Islet precursor cell (in vitro differentiated cells): ENCODE data around the gene COL6A6.

Experiments
- DNase-seq: peaks from one replicate; pipeline ENCODE4 v3.0.0-alpha.2; 2018

COL6A6 gene, protein sequence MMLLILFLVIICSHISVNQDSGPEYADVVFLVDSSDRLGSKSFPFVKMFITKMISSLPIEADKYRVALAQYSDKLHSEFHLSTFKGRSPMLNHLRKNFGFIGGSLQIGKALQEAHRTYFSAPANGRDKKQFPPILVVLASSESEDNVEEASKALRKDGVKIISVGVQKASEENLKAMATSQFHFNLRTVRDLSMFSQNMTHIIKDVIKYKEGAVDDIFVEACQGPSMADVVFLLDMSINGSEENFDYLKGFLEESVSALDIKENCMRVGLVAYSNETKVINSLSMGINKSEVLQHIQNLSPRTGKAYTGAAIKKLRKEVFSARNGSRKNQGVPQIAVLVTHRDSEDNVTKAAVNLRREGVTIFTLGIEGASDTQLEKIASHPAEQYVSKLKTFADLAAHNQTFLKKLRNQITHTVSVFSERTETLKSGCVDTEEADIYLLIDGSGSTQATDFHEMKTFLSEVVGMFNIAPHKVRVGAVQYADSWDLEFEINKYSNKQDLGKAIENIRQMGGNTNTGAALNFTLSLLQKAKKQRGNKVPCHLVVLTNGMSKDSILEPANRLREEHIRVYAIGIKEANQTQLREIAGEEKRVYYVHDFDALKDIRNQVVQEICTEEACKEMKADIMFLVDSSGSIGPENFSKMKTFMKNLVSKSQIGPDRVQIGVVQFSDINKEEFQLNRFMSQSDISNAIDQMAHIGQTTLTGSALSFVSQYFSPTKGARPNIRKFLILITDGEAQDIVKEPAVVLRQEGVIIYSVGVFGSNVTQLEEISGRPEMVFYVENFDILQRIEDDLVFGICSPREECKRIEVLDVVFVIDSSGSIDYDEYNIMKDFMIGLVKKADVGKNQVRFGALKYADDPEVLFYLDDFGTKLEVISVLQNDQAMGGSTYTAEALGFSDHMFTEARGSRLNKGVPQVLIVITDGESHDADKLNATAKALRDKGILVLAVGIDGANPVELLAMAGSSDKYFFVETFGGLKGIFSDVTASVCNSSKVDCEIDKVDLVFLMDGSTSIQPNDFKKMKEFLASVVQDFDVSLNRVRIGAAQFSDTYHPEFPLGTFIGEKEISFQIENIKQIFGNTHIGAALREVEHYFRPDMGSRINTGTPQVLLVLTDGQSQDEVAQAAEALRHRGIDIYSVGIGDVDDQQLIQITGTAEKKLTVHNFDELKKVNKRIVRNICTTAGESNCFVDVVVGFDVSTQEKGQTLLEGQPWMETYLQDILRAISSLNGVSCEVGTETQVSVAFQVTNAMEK (N-terminal part only)

DNA sequence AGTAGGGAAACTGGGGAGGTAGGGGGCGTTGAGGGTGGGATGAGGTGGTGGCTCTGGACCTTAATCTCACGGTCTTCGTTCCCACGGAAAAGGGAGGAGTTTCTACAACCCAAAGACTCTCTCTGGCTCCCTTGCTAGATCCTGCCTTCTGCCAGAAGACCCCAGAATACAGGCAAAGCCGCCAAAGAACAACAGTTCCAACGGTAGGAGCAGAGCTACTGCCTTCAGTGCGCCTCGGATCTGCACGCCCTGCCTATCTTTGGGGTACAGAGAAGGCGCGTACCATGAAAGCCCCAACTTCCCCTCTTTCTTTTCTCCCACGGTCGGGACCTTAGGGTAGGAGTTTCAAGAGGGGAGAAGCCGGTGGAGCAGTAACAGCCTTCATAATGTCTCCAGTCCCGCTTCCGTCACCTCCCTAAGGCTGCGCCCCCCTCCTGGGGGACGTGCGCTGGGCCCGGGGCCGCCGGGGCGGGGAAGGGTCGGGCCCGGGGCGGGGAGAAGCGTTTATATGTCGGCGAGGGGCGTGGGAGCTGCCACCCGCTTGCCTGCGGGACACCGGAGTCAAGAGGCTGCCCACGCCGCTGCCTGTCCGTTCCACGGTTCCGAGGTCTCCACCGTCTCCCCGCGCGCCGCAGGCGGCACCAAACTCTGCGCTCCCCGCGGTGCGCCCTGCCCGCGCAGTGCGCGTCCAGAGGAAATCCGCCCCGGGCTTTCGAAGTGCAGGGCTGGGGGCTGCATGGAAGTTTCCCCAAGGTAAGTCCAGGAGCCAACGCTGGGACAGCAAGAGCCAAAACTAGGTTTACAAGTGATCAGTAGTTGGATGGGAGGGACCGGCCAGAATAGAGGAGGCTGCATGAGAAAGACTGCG is at the start of gene COL6A6:
Gene COL6A6 (plus strand): TSS at position 533 of the 868 bp plus-strand sequence. CDS start 43,188 bp downstream, outside the sequence.
- peak; percentile 61 for DNase-seq

DNA sequence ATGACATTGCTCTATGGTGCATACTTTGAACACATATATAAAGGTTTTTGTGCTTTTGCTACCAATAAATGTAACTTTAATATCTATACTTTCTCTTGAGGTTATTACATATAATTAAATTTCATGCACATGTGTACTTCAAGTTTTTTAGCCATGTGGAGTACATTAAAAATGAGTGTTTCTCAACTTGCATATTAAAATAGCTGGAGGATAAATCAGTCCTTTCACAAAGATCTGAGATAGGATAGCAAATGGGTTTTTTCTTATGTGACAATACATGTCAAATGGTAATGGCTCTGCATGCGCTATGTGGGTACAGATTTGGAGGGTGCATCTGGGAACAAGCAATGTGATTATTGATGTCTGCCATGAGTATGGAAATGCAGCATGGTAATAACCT is 48.7 kb upstream of the COL6A6 start:
- DNase-seq = no peak

GRCh38 chr3:130470126-130470525 is 46.9 kb upstream of the COL6A6 start:
- DNase-seq = peak; percentile 82

DNA sequence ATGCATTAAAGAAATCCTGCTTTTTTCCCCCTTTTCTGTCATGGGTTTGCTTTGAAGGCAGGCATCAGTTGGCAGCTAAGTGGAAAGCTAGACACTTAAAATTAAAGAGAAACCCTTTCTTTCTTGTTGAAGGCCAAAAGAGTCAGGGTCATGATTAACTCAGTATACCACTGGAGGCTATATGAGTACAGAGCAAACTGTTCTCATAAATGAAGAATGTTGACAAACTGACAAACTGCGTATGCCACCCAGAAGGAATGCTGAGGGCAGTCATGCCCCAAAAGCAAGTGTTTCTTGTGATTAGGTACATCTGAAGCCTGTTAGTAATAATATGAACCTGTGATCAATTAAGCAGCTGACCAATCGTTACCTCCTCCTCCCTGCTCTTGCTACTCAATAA is 43.6 kb upstream of the COL6A6 start:
- DNase-seq = no peak

- peak; percentile 77 for DNase-seq
These were observed 36.2 kb upstream of the COL6A6 start for GRCh38 chr3:130480736-130481135.

GRCh38 chr3:130488288-130488687 is 28.7 kb upstream of the COL6A6 start:
- no peak for DNase-seq

- no peak for DNase-seq
These were observed 28.1 kb upstream of the COL6A6 start for GRCh38 chr3:130488769-130489450.

- no peak for DNase-seq
These were observed 26.7 kb upstream of the COL6A6 start for GRCh38 chr3:130490241-130490640.

GRCh38 chr3:130491431-130491830 is 25.5 kb upstream of the COL6A6 start:
- peak; percentile 61 for DNase-seq

DNA sequence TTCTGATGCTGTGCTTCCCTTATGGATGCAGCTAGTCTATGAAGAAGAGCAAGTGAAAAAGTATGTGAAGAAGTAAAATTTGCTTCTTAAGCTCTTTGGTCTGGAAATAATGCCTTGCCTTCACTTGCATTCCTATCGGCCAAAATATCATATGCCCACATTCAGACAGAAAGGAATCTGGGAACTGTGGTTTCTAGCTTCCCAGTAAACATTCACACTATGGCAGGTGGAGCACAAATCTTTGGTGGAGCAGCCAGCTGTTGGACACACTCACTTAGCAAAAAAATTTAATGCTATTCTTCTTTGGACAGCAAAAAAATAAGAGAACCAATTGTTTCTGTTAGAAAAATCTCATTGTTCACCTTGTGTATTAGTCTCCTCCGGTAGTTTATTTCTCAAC is 12.3 kb upstream of the COL6A6 start:
- DNase-seq = no peak

GRCh38 chr3:130506031-130506430 is 10.9 kb upstream of the COL6A6 start:
- DNase-seq = no peak

- DNase-seq = no peak
These were observed 9.2 kb upstream of the COL6A6 start for GRCh38 chr3:130507746-130508145.

- DNase-seq = no peak
These were observed 8.0 kb upstream of the COL6A6 start for GRCh38 chr3:130509008-130509407.

- no peak for DNase-seq
These were observed 2.3 kb upstream of the COL6A6 start for GRCh38 chr3:130514681-130515080.

- no peak for DNase-seq
These were observed 1.2 kb upstream of the COL6A6 start for GRCh38 chr3:130515755-130516154.

DNA sequence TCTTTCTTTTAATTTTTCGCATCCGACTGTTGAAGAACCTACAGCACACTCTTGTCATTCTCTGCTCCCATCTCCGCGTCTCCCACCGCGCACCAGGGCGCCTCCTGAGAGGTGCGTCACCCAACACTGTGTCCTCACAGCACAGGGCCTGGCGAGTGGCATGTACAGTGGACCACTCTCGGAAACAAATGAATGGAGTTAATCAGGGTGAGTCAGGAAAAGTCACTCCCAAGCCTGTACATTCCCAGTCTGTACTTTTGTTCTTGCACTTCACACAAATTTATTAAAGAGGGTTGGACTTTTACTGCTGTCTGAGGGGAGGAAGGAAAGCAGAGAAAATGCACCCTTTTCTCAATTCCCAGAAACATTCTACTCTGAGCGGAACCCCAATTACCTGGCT is 625 bp downstream of the COL6A6 start:
- DNase-seq = peak; percentile 63

DNA sequence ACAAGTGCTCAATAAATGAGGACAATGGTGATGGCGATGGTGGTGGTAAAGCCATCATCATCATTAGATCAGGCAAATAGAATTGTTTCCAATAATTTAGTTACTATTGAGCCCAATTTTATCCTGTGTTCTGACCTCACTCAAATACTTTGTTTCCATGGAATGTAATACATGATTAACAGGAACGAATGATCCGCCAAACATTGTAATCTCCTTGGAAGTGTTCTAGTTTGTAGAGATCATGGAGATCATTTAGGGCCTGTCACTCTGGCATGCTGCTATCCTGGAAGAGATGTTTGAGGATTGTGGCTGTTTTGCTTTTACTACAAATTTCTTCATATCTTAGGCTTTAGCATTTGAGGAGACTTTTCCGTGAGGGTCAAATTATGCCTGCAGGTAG is 2.8 kb downstream of the COL6A6 start:
- no peak for DNase-seq

DNA sequence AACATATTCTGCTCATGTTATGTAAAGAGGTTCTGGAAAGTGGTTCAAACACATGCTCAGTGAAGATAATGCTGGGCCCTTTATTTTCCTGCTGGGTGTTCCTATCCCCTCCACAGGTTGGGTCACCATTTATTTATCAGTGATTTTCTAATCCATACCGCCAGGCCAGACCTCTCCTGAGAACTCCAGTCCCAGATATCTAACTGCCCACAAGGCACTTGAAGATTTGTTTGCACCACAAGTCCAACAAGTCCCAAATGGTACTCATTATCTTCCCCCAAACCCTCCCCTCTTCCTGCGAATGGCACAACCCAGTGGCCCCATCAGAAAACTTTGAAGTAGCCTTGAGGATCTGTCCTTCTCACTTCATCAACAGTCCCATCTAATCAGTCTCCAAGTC is 5.4 kb downstream of the COL6A6 start:
- DNase-seq = no peak

GRCh38 chr3:130527426-130527825 is 10.4 kb downstream of the COL6A6 start:
- no peak for DNase-seq

DNA sequence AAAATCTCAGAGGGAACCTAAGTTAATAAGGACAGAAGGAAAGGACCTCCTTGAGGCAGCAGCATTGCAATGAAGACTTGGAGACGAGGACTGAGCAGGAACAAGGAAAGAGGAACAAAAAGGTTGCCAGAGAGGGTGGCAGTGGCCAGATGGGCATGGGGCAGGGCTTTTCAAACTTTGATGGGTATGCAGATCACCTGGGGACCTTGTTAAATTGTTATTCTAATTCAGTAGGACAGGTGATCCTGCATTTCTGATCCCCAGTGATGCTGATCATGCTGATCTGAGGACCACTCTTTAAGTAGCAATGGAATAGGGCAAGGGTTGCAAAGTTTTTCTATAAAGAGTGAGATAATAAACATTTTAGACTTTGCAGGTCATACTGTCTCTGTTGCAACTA is 11.1 kb downstream of the COL6A6 start:
- DNase-seq = no peak

GRCh38 chr3:130529486-130530215 is 12.7 kb downstream of the COL6A6 start:
- no peak for DNase-seq
